ENCODE data around the gene KANTR. TPM values are rescaled to one million over a fixed set of nuclear protein-coding genes. Genes with fewer than 3 reads are reported as not detected.

Gene KANTR
- total RNA-seq, 1 experiment from 2014 or later = 13.2 TPM

- Histone ChIP-seq H3K4me1 (no peaks in the 10 kb centered on the region), H3K9me3 (no peaks in the 10 kb centered on the region), H3K27me3 (replicated peaks; ENCODE audit: control insufficient read depth, insufficient read depth, low read length) (no peaks in the 10 kb centered on the region), H3K36me3 (ENCODE audit: control insufficient read depth, insufficient read depth, low read length) (no peaks in the 10 kb centered on the region), H3K4me3 (ENCODE audit: low read depth, low read length) (no peak overlapping the region)
- H3K27ac Mint-ChIP-seq (ENCODE audit: unreplicated experiment) = no peak overlapping the region
- H3K36me3 Mint-ChIP-seq (ENCODE audit: insufficient read depth, unreplicated experiment) = no peaks in the 10 kb centered on the region
- no peak overlapping the region for H3K4me3 Mint-ChIP-seq (ENCODE audit: unreplicated experiment)
- no peaks in the 10 kb centered on the region for H3K9me3 Mint-ChIP-seq (ENCODE audit: unreplicated experiment)
- DNase-seq = no peak
- no peaks in the 10 kb centered on the region for H3K4me1 Mint-ChIP-seq (ENCODE audit: low read depth, unreplicated experiment)
- intact Hi-C loops (cut with micrococcal nuclease; ENCODE audit: unreplicated experiment) = no loop called here
- no TSS peak for BruUV-seq (replicated peaks)
- POLR2A ChIA-PET = no interaction called here
- no peaks in the 10 kb centered on the region for H3K27me3 Mint-ChIP-seq (ENCODE audit: insufficient read depth, unreplicated experiment)
- CTCF ChIA-PET = interaction anchor here (0.6 kb wide), 1 partner anchor 15 kb away, joined by 5 read pairs; no protein-coding TSS in a partner anchor
- TF ChIP-seq, protein P1, sequence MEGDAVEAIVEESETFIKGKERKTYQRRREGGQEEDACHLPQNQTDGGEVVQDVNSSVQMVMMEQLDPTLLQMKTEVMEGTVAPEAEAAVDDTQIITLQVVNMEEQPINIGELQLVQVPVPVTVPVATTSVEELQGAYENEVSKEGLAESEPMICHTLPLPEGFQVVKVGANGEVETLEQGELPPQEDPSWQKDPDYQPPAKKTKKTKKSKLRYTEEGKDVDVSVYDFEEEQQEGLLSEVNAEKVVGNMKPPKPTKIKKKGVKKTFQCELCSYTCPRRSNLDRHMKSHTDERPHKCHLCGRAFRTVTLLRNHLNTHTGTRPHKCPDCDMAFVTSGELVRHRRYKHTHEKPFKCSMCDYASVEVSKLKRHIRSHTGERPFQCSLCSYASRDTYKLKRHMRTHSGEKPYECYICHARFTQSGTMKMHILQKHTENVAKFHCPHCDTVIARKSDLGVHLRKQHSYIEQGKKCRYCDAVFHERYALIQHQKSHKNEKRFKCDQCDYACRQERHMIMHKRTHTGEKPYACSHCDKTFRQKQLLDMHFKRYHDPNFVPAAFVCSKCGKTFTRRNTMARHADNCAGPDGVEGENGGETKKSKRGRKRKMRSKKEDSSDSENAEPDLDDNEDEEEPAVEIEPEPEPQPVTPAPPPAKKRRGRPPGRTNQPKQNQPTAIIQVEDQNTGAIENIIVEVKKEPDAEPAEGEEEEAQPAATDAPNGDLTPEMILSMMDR (IDR thresholded peaks at IDR 0.05; ENCODE audit: insufficient read depth in 1 of 2, low read depth in 1 of 2, low read length in 1 of 2, severe bottlenecking in 1 of 2, unreplicated experiment in 1 of 2) = no peak
Measured at GRCh38 chrX:53133400-53133799, 39.5 kb downstream of the KANTR start.

DNA sequence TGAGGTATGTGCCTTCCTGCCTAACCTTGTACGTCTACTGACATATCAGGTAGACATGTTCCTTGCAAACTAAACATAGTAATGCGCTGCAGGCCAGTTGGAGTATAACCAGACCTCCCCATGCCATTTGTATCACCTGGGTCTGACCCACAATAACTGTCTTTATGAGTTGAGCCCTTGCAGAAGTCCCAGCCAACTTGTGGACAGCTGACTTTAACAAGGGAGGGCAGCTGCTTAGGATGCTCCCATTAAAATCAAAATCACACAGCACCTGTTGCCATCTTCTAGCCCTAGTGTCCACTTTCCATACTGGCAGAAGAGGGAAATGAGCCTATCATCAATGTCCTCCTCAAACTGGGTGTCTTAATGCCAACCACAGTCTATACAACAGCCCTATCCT lies 41.6 kb downstream of the KANTR start:
- intact Hi-C loops (cut with micrococcal nuclease; ENCODE audit: unreplicated experiment) = no loop called here
- H3K9me3 ChIP-seq = no peaks in the 10 kb centered on the region
- DNase-seq = no peak
- peaks cover 10% of the 10 kb centered on the region for H3K36me3 Mint-ChIP-seq (ENCODE audit: insufficient read depth, unreplicated experiment)
- H3K4me1 ChIP-seq = no peaks in the 10 kb centered on the region
- no TSS peak for BruUV-seq (replicated peaks)
- H3K36me3 ChIP-seq (ENCODE audit: control insufficient read depth, insufficient read depth, low read length) = no peaks in the 10 kb centered on the region
- ChIA-PET CTCF (no interaction called here), POLR2A (no interaction called here)
- no peak overlapping the region for H3K4me3 ChIP-seq (ENCODE audit: low read depth, low read length)
- TF ChIP-seq, protein P1 (IDR thresholded peaks at IDR 0.05; ENCODE audit: insufficient read depth in 1 of 2, low read depth in 1 of 2, low read length in 1 of 2, severe bottlenecking in 1 of 2, unreplicated experiment in 1 of 2) = no peak
- H3K4me3 Mint-ChIP-seq (ENCODE audit: unreplicated experiment) = no peak overlapping the region
- no peaks in the 10 kb centered on the region for H3K27me3 ChIP-seq (replicated peaks; ENCODE audit: control insufficient read depth, insufficient read depth, low read length)
- H3K4me1 Mint-ChIP-seq (ENCODE audit: low read depth, unreplicated experiment) = no peaks in the 10 kb centered on the region
- H3K27me3 Mint-ChIP-seq (ENCODE audit: insufficient read depth, unreplicated experiment) = no peaks in the 10 kb centered on the region
- no peaks in the 10 kb centered on the region for H3K9me3 Mint-ChIP-seq (ENCODE audit: unreplicated experiment)
- no peak overlapping the region for H3K27ac Mint-ChIP-seq (ENCODE audit: unreplicated experiment)

DNA sequence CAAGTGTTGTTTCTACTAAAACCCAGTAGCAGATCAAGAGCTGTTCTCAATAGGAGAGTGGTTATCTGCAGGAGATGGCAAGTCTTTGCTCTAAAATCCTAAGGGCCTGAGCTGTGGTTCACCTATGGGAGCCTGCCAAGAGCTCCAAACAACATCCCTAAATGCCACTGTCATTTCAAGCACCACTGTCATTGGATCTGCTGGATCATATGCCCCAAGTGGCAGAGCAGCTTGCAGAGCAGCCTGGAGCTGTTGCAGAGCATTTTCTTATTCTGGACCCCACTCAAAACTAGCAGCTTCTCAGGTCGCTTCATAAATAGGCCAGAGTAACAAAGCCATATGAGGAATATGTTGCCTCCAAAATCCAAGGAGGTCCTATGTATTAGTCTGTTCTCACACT lies 59.6 kb downstream of the KANTR start:
- Mint-ChIP-seq H3K4me3 (ENCODE audit: unreplicated experiment) (no peak overlapping the region), H3K9me3 (ENCODE audit: unreplicated experiment) (no peaks in the 10 kb centered on the region), H3K27ac (ENCODE audit: unreplicated experiment) (no peak overlapping the region), H3K27me3 (ENCODE audit: insufficient read depth, unreplicated experiment) (no peaks in the 10 kb centered on the region), H3K36me3 (ENCODE audit: insufficient read depth, unreplicated experiment) (no peaks in the 10 kb centered on the region), H3K4me1 (ENCODE audit: low read depth, unreplicated experiment) (no peaks in the 10 kb centered on the region)
- no TSS peak for BruUV-seq (replicated peaks)
- CTCF ChIA-PET = no interaction called here
- TF ChIP-seq, protein P1 (IDR thresholded peaks at IDR 0.05; ENCODE audit: insufficient read depth in 1 of 2, low read depth in 1 of 2, low read length in 1 of 2, severe bottlenecking in 1 of 2, unreplicated experiment in 1 of 2) = no peak
- H3K4me3 ChIP-seq (ENCODE audit: low read depth, low read length) = no peak overlapping the region
- intact Hi-C loops (cut with micrococcal nuclease; ENCODE audit: unreplicated experiment) = no loop called here
- no peak for DNase-seq
- H3K27me3 ChIP-seq (replicated peaks; ENCODE audit: control insufficient read depth, insufficient read depth, low read length) = no peaks in the 10 kb centered on the region
- no peaks in the 10 kb centered on the region for H3K9me3 ChIP-seq
- POLR2A ChIA-PET = no interaction called here
- no peaks in the 10 kb centered on the region for H3K36me3 ChIP-seq (ENCODE audit: control insufficient read depth, insufficient read depth, low read length)
- H3K4me1 ChIP-seq = no peaks in the 10 kb centered on the region

Measured in Caco-2 (cell line).